ENCODE data around the gene IQCK.
"Not testable (repeated sequence)": the region's sequence is repeated elsewhere in the genome, so short reads cannot be mapped to it uniquely, and the experiment has no call there.

IQCK gene

DNA sequence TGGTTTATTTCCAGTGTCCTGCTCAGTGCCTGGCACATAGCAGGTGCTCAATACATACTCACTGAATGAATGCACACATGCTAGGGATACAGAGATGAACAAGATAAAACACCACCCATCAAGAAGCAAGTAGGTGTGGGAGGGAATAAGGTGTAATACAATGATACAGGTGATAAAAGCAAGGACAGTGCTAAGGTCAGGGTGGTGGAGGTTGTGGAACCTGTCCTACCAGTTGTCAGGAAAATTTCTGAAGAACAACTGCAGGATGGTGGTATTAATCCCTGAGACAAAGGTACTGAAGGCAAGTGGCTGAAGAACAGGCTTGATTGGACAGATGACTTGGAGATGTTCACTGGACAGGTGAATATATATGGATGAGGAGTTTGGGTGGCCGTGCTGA, 1.9 kb upstream of the IQCK start:
- Histone ChIP-seq H3K4me1 (ENCODE audit: insufficient read depth, poor library complexity, severe bottlenecking) (peaks cover 3% of the 10 kb centered on the region), H3K27ac (ENCODE audit: poor library complexity, severe bottlenecking) (peak overlapping the region; percentile 4), H3K27me3 (ENCODE audit: insufficient read depth, poor library complexity, severe bottlenecking) (no peaks in the 10 kb centered on the region), H3K36me3 (ENCODE audit: low read depth) (peaks cover 32% of the 10 kb centered on the region), H3K4me3 (ENCODE audit: severe bottlenecking) (no peak overlapping the region), H3K9me3 (ENCODE audit: severe bottlenecking) (no peaks in the 10 kb centered on the region)
- TF ChIP-seq, protein P1, sequence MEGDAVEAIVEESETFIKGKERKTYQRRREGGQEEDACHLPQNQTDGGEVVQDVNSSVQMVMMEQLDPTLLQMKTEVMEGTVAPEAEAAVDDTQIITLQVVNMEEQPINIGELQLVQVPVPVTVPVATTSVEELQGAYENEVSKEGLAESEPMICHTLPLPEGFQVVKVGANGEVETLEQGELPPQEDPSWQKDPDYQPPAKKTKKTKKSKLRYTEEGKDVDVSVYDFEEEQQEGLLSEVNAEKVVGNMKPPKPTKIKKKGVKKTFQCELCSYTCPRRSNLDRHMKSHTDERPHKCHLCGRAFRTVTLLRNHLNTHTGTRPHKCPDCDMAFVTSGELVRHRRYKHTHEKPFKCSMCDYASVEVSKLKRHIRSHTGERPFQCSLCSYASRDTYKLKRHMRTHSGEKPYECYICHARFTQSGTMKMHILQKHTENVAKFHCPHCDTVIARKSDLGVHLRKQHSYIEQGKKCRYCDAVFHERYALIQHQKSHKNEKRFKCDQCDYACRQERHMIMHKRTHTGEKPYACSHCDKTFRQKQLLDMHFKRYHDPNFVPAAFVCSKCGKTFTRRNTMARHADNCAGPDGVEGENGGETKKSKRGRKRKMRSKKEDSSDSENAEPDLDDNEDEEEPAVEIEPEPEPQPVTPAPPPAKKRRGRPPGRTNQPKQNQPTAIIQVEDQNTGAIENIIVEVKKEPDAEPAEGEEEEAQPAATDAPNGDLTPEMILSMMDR (IDR thresholded peaks at IDR 0.05; ENCODE audit: poor library complexity, severe bottlenecking): no peak
- DNase-seq (ENCODE audit: low spot score) (no peak), ATAC-seq (ENCODE audit: low read depth) (no peak)

GRCh38 chr16:19716728-19717127, 1.3 kb upstream of the IQCK start:
- H3K36me3 ChIP-seq (ENCODE audit: low read depth): peaks cover 29% of the 10 kb centered on the region
- H3K4me3 ChIP-seq (ENCODE audit: severe bottlenecking): peak overlapping the region; percentile 90
- H3K27ac ChIP-seq (ENCODE audit: poor library complexity, severe bottlenecking): peak overlapping the region; percentile 71
- H3K27me3 ChIP-seq (ENCODE audit: insufficient read depth, poor library complexity, severe bottlenecking); DNase-seq (ENCODE audit: low spot score); ATAC-seq (ENCODE audit: low read depth); H3K4me1 ChIP-seq (ENCODE audit: insufficient read depth, poor library complexity, severe bottlenecking); H3K9me3 ChIP-seq (ENCODE audit: severe bottlenecking): not testable (repeated sequence)

DNA sequence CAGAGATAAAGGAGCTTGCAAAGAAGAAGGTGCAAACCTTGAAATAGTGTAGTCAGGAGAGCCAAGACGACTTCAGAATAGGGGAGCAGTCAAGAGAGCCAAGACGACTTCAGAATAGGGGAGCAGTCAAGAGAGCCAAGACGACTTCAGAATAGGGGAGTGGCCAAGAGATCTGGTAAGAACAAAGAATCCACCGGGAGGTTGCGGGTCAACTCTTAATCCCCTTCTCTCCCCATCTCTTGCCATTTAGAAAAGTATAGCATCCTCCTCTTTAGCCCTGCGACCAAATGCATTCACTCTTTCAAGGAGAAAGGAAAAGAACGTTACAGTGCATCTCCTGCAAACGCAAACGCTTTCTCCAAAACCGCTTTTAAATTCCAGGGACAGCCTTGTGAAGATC, 757 bp upstream of the IQCK start:
- TF ChIP-seq, protein P1 (IDR thresholded peaks at IDR 0.05; ENCODE audit: poor library complexity, severe bottlenecking): no peak
- DNase-seq (ENCODE audit: low spot score) (no peak), ATAC-seq (ENCODE audit: low read depth) (no peak)
- peaks cover 23% of the 10 kb centered on the region for H3K36me3 ChIP-seq (ENCODE audit: low read depth)
- H3K27ac ChIP-seq (ENCODE audit: poor library complexity, severe bottlenecking): peak overlapping the region; percentile 71
- H3K9me3 ChIP-seq (ENCODE audit: severe bottlenecking): no peaks in the 10 kb centered on the region
- H3K4me1 ChIP-seq (ENCODE audit: insufficient read depth, poor library complexity, severe bottlenecking): peaks cover 3% of the 10 kb centered on the region
- no peaks in the 10 kb centered on the region for H3K27me3 ChIP-seq (ENCODE audit: insufficient read depth, poor library complexity, severe bottlenecking)
- H3K4me3 ChIP-seq (ENCODE audit: severe bottlenecking): peak overlapping the region; percentile 90

- Histone ChIP-seq H3K4me3 (ENCODE audit: severe bottlenecking) (peak overlapping the region; percentile 90), H3K4me1 (ENCODE audit: insufficient read depth, poor library complexity, severe bottlenecking) (peaks cover 3% of the 10 kb centered on the region), H3K27ac (ENCODE audit: poor library complexity, severe bottlenecking) (peak overlapping the region; percentile 71), H3K9me3 (ENCODE audit: severe bottlenecking) (no peaks in the 10 kb centered on the region), H3K27me3 (ENCODE audit: insufficient read depth, poor library complexity, severe bottlenecking) (no peaks in the 10 kb centered on the region), H3K36me3 (ENCODE audit: low read depth) (peaks cover 12% of the 10 kb centered on the region)
- ATAC-seq (ENCODE audit: low read depth) (peak; percentile 2; the same call in 1 of the 3 replicates), DNase-seq (ENCODE audit: low spot score) (no peak)
- TF ChIP-seq, protein P1 (IDR thresholded peaks at IDR 0.05; ENCODE audit: poor library complexity, severe bottlenecking): no peak
These were observed 524 bp downstream of the IQCK start for GRCh38 chr16:19718624-19718965.

DNA sequence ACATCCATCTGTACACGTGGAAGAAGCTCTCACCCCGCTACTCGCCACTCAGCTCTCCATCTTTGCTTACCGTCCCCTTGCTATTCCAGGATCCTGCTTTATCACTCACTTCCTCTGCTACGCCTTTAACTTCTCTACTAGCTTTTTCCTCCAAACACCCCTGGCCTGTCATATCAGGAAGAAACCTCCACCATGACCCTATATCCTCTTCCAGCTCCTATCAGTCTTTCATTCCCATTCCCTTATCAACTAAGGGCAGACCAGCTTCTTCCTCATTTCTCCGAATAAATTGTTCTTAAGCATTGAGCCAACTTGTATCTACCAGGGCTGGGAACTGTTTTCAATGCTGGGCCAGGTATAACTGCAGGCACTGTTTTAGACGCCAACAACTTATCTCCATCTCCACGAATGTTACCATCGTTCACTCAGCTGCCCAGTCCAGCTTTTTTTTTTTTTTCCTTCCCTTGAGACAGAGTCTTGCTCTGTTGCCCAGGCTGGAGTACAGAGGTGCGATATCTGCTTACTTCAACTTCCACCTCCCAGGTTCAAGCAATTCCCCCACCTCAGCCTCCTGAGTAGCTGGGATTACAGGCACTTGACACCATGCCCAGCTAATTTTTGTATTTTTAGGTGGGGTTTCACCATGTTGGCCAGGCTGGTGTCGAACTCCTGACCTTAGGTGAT, 4.3 kb downstream of the IQCK start:
- H3K27ac ChIP-seq (ENCODE audit: poor library complexity, severe bottlenecking): no peak overlapping the region
- no peaks in the 10 kb centered on the region for H3K27me3 ChIP-seq (ENCODE audit: insufficient read depth, poor library complexity, severe bottlenecking)
- no peaks in the 10 kb centered on the region for H3K9me3 ChIP-seq (ENCODE audit: severe bottlenecking)
- no peak overlapping the region for H3K4me3 ChIP-seq (ENCODE audit: severe bottlenecking)
- no peaks in the 10 kb centered on the region for H3K36me3 ChIP-seq (ENCODE audit: low read depth)
- DNase-seq (ENCODE audit: low spot score) (no peak), ATAC-seq (ENCODE audit: low read depth) (no peak)
- TF ChIP-seq, protein P1 (IDR thresholded peaks at IDR 0.05; ENCODE audit: poor library complexity, severe bottlenecking): no peak
- H3K4me1 ChIP-seq (ENCODE audit: insufficient read depth, poor library complexity, severe bottlenecking): no peaks in the 10 kb centered on the region

Measured in RWPE2 (cell line).